Measurements from ENCODE around the gene SPDYC.
"Not testable (repeated sequence)": the region's sequence is repeated elsewhere in the genome, so short reads cannot be mapped to it uniquely, and the experiment has no call there.

The SPDYC gene

GRCh38 chr11:65141896-65142494, 28.0 kb upstream of the SPDYC start:
- no peak overlapping the region for H3K27ac ChIP-seq (ENCODE audit: low read depth, low read length)
- H3K4me2 ChIP-seq (ENCODE audit: low read depth, low read length, poor library complexity, severe bottlenecking) = no peak overlapping the region

DNA sequence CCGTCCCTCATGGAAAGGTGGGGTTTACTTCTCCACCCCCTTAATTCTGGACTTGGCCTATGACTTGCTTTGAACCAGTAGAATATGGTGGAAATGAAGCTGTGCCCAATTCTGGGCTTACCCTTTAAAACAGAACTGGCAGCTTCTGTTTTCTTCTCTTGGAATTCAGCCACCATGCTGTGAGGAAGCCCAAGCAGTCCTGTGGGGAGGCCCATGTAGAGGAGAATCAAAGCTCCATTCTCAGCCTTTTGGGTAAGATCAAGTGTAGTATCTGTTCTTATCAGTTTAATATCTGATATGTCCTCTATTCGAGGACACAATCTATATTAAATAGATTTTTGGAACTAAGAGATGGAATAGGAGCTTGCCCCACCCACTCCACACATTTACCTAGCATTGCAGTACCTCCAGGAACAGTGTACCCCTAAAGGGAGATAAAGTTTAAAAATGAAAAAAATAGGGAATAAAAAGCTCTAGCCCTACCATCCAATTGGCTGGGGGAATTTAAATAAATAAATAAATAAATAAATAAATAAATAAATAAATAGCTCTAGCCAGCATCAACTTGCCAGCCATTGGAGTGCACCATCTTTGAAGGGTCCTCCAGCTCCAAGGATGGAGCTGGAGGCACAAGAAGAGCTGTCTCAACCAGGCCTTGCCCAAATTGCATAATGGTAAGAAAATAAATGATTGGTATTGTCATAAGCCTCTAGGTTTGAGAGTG, 22.5 kb upstream of the SPDYC start:
- H3K36me3 ChIP-seq (ENCODE audit: low read length) = no peaks in the 10 kb centered on the region
- no peak overlapping the region for H2AFZ ChIP-seq (ENCODE audit: low read depth, low read length, severe bottlenecking)
- no peaks in the 10 kb centered on the region for H3K9me3 ChIP-seq (ENCODE audit: insufficient read depth, low read length)
- H3K79me2 ChIP-seq (ENCODE audit: insufficient read depth, low read length) = no peaks in the 10 kb centered on the region
- H3K27me3 ChIP-seq (ENCODE audit: low read length) = no peaks in the 10 kb centered on the region
- H4K20me1 ChIP-seq (ENCODE audit: low read depth, low read length) = no peaks in the 10 kb centered on the region
- H3K4me2 ChIP-seq (ENCODE audit: low read depth, low read length, poor library complexity, severe bottlenecking) = no peak overlapping the region
- no peak overlapping the region for H3K9ac ChIP-seq (ENCODE audit: low read length)
- no peak for TF ChIP-seq EZH2phosphoT487 (conservative IDR thresholded peaks at IDR 0.05; ENCODE audit: low read length)
- TF ChIP-seq, protein P1, sequence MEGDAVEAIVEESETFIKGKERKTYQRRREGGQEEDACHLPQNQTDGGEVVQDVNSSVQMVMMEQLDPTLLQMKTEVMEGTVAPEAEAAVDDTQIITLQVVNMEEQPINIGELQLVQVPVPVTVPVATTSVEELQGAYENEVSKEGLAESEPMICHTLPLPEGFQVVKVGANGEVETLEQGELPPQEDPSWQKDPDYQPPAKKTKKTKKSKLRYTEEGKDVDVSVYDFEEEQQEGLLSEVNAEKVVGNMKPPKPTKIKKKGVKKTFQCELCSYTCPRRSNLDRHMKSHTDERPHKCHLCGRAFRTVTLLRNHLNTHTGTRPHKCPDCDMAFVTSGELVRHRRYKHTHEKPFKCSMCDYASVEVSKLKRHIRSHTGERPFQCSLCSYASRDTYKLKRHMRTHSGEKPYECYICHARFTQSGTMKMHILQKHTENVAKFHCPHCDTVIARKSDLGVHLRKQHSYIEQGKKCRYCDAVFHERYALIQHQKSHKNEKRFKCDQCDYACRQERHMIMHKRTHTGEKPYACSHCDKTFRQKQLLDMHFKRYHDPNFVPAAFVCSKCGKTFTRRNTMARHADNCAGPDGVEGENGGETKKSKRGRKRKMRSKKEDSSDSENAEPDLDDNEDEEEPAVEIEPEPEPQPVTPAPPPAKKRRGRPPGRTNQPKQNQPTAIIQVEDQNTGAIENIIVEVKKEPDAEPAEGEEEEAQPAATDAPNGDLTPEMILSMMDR (IDR thresholded peaks at IDR 0.05; ENCODE audit: insufficient read depth, low read length, poor library complexity, severe bottlenecking) = no peak
- no peak overlapping the region for H3K27ac ChIP-seq (ENCODE audit: low read depth, low read length)
- H3K9me2 ChIP-seq (replicated peaks; ENCODE audit: insufficient read depth, low read length) = no peaks in the 10 kb centered on the region
- H3F3A ChIP-seq (ENCODE audit: insufficient read depth) = no peaks in the 10 kb centered on the region
- H3K4me3 ChIP-seq (ENCODE audit: insufficient read depth, low read length, poor library complexity, severe bottlenecking) = no peak overlapping the region

More at GRCh38 chr11:65141896-65142494, 28.0 kb upstream of the SPDYC start:
- TF ChIP-seq, protein P1 (IDR thresholded peaks at IDR 0.05; ENCODE audit: insufficient read depth, low read length, poor library complexity, severe bottlenecking) = no peak
- TF ChIP-seq EZH2phosphoT487 (conservative IDR thresholded peaks at IDR 0.05; ENCODE audit: low read length) = no peak
- no peaks in the 10 kb centered on the region for H3K79me2 ChIP-seq (ENCODE audit: insufficient read depth, low read length)
- H3K9ac ChIP-seq (ENCODE audit: low read length) = no peak overlapping the region
- H3K27me3 ChIP-seq (ENCODE audit: low read length) = no peaks in the 10 kb centered on the region
- no peak overlapping the region for H2AFZ ChIP-seq (ENCODE audit: low read depth, low read length, severe bottlenecking)
- no peaks in the 10 kb centered on the region for H3K9me3 ChIP-seq (ENCODE audit: insufficient read depth, low read length)
- H3K9me2 ChIP-seq (replicated peaks; ENCODE audit: insufficient read depth, low read length) = no peaks in the 10 kb centered on the region
- H3K36me3 ChIP-seq (ENCODE audit: low read length) = no peaks in the 10 kb centered on the region
- no peaks in the 10 kb centered on the region for H4K20me1 ChIP-seq (ENCODE audit: low read depth, low read length)
- H3F3A ChIP-seq (ENCODE audit: insufficient read depth) = no peaks in the 10 kb centered on the region
- no peak overlapping the region for H3K4me3 ChIP-seq (ENCODE audit: insufficient read depth, low read length, poor library complexity, severe bottlenecking)

DNA sequence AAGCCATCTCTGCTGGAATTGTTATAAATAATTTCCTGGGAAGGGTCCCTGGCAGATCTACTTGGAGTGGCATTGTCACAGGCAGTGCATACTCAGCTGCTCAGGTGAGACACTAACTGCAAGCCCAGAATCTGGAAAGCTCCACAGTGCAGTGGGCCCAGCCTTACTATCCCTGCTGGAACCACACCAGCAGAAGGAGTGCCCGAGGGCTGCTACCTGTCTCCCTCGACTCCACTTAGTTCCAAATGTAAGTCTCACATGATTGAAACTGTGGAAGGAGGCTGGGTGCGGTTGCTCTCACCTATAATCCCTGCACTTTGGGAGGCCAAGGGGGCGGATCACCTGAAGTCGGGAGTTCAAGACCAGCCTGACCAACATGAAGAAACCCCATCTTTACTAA, 21.4 kb upstream of the SPDYC start:
- no peak overlapping the region for H2AFZ ChIP-seq (ENCODE audit: low read depth, low read length, severe bottlenecking)
- TF ChIP-seq, protein P1 (IDR thresholded peaks at IDR 0.05; ENCODE audit: insufficient read depth, low read length, poor library complexity, severe bottlenecking) = no peak
- no peak for TF ChIP-seq EZH2phosphoT487 (conservative IDR thresholded peaks at IDR 0.05; ENCODE audit: low read length)
- H3F3A ChIP-seq (ENCODE audit: insufficient read depth) = no peaks in the 10 kb centered on the region
- H3K9me3 ChIP-seq (ENCODE audit: insufficient read depth, low read length) = no peaks in the 10 kb centered on the region
- no peaks in the 10 kb centered on the region for H3K27me3 ChIP-seq (ENCODE audit: low read length)
- H3K27ac ChIP-seq (ENCODE audit: low read depth, low read length) = no peak overlapping the region
- H3K9me2 ChIP-seq (replicated peaks; ENCODE audit: insufficient read depth, low read length) = no peaks in the 10 kb centered on the region
- no peak overlapping the region for H3K4me3 ChIP-seq (ENCODE audit: insufficient read depth, low read length, poor library complexity, severe bottlenecking)
- H3K79me2 ChIP-seq (ENCODE audit: insufficient read depth, low read length) = no peaks in the 10 kb centered on the region
- H3K9ac ChIP-seq (ENCODE audit: low read length) = no peak overlapping the region
- no peaks in the 10 kb centered on the region for H3K36me3 ChIP-seq (ENCODE audit: low read length)
- H4K20me1 ChIP-seq (ENCODE audit: low read depth, low read length) = no peaks in the 10 kb centered on the region
- no peak overlapping the region for H3K4me2 ChIP-seq (ENCODE audit: low read depth, low read length, poor library complexity, severe bottlenecking)

DNA sequence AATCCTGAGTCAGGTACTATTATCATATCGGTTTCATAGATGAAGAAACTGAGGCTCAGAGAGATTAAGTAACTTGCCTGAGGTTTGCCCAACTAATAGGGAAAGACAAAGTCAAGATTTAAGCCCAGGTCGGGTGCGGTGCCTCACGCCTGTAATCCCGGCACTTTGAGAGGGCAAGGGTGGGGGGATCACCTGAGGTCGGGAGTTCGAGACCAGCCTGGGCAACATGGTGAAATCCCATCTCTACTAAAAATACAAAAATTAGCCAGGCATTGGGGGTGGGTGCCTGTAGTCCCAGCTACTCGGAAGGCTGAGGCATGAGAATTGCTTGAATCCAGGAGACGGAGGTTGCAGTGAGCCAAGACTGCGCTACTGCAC, 19.9 kb upstream of the SPDYC start:
- H4K20me1 ChIP-seq (ENCODE audit: low read depth, low read length); H3K27me3 ChIP-seq (ENCODE audit: low read length); H3K4me3 ChIP-seq (ENCODE audit: insufficient read depth, low read length, poor library complexity, severe bottlenecking); H3F3A ChIP-seq (ENCODE audit: insufficient read depth); H3K9me2 ChIP-seq (replicated peaks; ENCODE audit: insufficient read depth, low read length); H3K4me2 ChIP-seq (ENCODE audit: low read depth, low read length, poor library complexity, severe bottlenecking); H3K27ac ChIP-seq (ENCODE audit: low read depth, low read length); H3K36me3 ChIP-seq (ENCODE audit: low read length); H3K9me3 ChIP-seq (ENCODE audit: insufficient read depth, low read length); H2AFZ ChIP-seq (ENCODE audit: low read depth, low read length, severe bottlenecking); H3K9ac ChIP-seq (ENCODE audit: low read length); H3K79me2 ChIP-seq (ENCODE audit: insufficient read depth, low read length): not testable (repeated sequence)
